B cell (primary cell): Measurements from ENCODE around the gene ASIC4.

ENCODE experiments used
- EZH2 ChIP-seq: IDR thresholded peaks from 2 replicates; pipeline ENCODE4 v1.6.1; 2012; ENCODE audit warnings: borderline replicate concordance, low read depth, mild to moderate bottlenecking, moderate library complexity, low read length; ENCODE audit not compliant: insufficient read depth, poor library complexity, severe bottlenecking
- TF ChIP-seq, protein P1 (sequence below): fragments of 200-600 bp; IDR thresholded peaks from one replicate; pipeline ENCODE4 v1.8.0; 2022; ENCODE audit warnings: antibody characterized with exemption, mild to moderate bottlenecking

DNA sequence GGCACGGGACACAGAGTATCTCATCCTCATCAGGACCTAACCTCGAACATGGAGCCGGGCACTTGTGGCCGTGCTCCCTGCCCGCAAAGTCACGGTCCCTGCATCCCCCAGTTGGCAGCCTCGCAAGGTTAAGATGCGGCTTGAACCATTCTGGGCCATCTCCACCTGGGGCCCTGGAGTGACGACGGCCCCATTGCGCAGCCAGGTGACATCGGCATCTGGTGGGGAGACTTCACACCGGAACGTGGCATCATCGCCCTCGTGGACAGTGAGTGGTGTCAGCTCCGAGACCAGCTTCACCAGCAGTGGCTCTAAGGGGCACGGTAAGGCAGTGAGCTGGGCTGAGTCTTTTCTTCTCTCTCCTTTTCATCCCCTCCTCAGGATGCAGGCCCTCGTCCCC is 42.1 kb downstream of the ASIC4 start:
- TF ChIP-seq, protein P1, sequence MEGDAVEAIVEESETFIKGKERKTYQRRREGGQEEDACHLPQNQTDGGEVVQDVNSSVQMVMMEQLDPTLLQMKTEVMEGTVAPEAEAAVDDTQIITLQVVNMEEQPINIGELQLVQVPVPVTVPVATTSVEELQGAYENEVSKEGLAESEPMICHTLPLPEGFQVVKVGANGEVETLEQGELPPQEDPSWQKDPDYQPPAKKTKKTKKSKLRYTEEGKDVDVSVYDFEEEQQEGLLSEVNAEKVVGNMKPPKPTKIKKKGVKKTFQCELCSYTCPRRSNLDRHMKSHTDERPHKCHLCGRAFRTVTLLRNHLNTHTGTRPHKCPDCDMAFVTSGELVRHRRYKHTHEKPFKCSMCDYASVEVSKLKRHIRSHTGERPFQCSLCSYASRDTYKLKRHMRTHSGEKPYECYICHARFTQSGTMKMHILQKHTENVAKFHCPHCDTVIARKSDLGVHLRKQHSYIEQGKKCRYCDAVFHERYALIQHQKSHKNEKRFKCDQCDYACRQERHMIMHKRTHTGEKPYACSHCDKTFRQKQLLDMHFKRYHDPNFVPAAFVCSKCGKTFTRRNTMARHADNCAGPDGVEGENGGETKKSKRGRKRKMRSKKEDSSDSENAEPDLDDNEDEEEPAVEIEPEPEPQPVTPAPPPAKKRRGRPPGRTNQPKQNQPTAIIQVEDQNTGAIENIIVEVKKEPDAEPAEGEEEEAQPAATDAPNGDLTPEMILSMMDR = no peak
- TF ChIP-seq EZH2 = no peak
